Smooth muscle cell (in vitro differentiated cells): ENCODE results near the gene NPAS2. TPM values are rescaled to one million over a fixed set of nuclear protein-coding genes. Genes with fewer than 3 reads are reported as not detected.

Experiments used
- DNase-seq: peaks from one replicate; lab custom pipeline; 2025; ENCODE audit not compliant: unreplicated experiment; lab: John Stamatoyannopoulos, UW
- H2AFZ ChIP-seq: fragments of 200-600 bp; sonication (generic); 2 replicates; pipeline ENCODE4 v1.6.0; 2016; ENCODE audit warnings: antibody characterized with exemption, low read depth, mild to moderate bottlenecking
- H3F3A ChIP-seq: fragments of 200-600 bp; sonication (generic); 2 replicates; pipeline ENCODE4 v1.6.0; 2017; ENCODE audit warnings: antibody characterized with exemption, low read depth
- H3K27ac ChIP-seq: fragments of 200-600 bp; sonication (generic); 2 replicates; pipeline ENCODE4 v1.5.1; 2016; ENCODE audit warnings: low read depth, mild to moderate bottlenecking
- H3K27me3 ChIP-seq: fragments of 200-600 bp; sonication (generic); 2 replicates; pipeline ENCODE4 v1.6.1; 2016; ENCODE audit warnings: low read depth, mild to moderate bottlenecking
- H3K36me3 ChIP-seq: fragments of 200-600 bp; sonication (generic); 2 replicates; pipeline ENCODE4 v1.5.1; 2016; ENCODE audit warnings: low read depth
- H3K4me1 ChIP-seq: fragments of 200-600 bp; sonication (generic); 2 replicates; pipeline ENCODE4 v1.5.1; 2016; ENCODE audit warnings: low read depth
- H3K4me2 ChIP-seq: fragments of 200-600 bp; sonication (generic); 2 replicates; pipeline ENCODE4 v1.6.0; 2016; ENCODE audit warnings: mild to moderate bottlenecking
- H3K4me3 ChIP-seq: fragments of 200-600 bp; sonication (generic); 2 replicates; pipeline ENCODE4 v1.5.1; 2016; ENCODE audit warnings: mild to moderate bottlenecking
- H3K79me2 ChIP-seq: fragments of 200-600 bp; sonication (generic); 2 replicates; pipeline ENCODE4 v1.6.0; 2016; ENCODE audit warnings: low read depth, mild to moderate bottlenecking
- H3K9ac ChIP-seq: fragments of 200-600 bp; sonication (generic); 2 replicates; pipeline ENCODE4 v1.6.0; 2016; ENCODE audit warnings: low read depth
- H3K9me3 ChIP-seq: fragments of 200-600 bp; sonication (generic); replicated peaks from 2 replicates; pipeline ENCODE4 v1.5.1; 2016; ENCODE audit warnings: low read depth
- H4K20me1 ChIP-seq: fragments of 200-600 bp; sonication (generic); 2 replicates; pipeline ENCODE4 v1.6.0; 2016; ENCODE audit warnings: low read depth
- WGBS: methylation state at CpG from one replicate; pipeline ENCODE4 v1.1.7; 2016; ENCODE audit warnings: low lambda C conversion rate; 5-methylcytosine and 5-hydroxymethylcytosine counted together
- polyA plus RNA-seq: library from polyadenylated mRNA; unstranded; fragments of >200 nt; fragmentation: Nextera tagmentation; extraction: Ambion mirVana; gene quantifications from 2 replicates; pipeline ENCODE4 v1.2.1, GENCODE V29; 2016
- total RNA-seq: library from RNA; depleted of rRNA; stranded (reverse); fragments of >200 nt; gene quantifications from 2 replicates; pipeline ENCODE4 v1.2.3, GENCODE V29; 2014
- TF ChIP-seq, protein P1 (sequence below): fragments of 200-600 bp; sonication (generic); IDR thresholded peaks from 2 replicates; pipeline ENCODE4 v1.5.1; 2017; ENCODE audit warnings: borderline replicate concordance, mild to moderate bottlenecking, antibody characterized with exemption; ENCODE audit not compliant: insufficient read depth, poor library complexity, severe bottlenecking

The NPAS2 gene
- total and polyA plus RNA-seq, 2 experiments from 2014 or later = 20.2 to 20.7 TPM

- TF ChIP-seq, protein P1, sequence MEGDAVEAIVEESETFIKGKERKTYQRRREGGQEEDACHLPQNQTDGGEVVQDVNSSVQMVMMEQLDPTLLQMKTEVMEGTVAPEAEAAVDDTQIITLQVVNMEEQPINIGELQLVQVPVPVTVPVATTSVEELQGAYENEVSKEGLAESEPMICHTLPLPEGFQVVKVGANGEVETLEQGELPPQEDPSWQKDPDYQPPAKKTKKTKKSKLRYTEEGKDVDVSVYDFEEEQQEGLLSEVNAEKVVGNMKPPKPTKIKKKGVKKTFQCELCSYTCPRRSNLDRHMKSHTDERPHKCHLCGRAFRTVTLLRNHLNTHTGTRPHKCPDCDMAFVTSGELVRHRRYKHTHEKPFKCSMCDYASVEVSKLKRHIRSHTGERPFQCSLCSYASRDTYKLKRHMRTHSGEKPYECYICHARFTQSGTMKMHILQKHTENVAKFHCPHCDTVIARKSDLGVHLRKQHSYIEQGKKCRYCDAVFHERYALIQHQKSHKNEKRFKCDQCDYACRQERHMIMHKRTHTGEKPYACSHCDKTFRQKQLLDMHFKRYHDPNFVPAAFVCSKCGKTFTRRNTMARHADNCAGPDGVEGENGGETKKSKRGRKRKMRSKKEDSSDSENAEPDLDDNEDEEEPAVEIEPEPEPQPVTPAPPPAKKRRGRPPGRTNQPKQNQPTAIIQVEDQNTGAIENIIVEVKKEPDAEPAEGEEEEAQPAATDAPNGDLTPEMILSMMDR = no peak
- H3K4me1 ChIP-seq = no peaks in the 10 kb centered on the region
These were observed 67.2 kb downstream of the NPAS2 start for GRCh38 chr2:100887039-100887578.

GRCh38 chr2:100887713-100888495 is 68.0 kb downstream of the NPAS2 start:
- H3K4me2 ChIP-seq = peak overlapping the region; percentile 54
- no peak for DNase-seq
- no peaks in the 10 kb centered on the region for H4K20me1 ChIP-seq
- H3F3A ChIP-seq = peaks cover 6% of the 10 kb centered on the region
- H3K4me1 ChIP-seq = no peaks in the 10 kb centered on the region
- no peak overlapping the region for H2AFZ ChIP-seq
- H3K79me2 ChIP-seq = peaks cover 6% of the 10 kb centered on the region
- no peak overlapping the region for H3K9ac ChIP-seq
- H3K27ac ChIP-seq = peak overlapping the region; percentile 47
- H3K36me3 ChIP-seq = no peaks in the 10 kb centered on the region
- no peaks in the 10 kb centered on the region for H3K27me3 ChIP-seq
- TF ChIP-seq, protein P1 = no peak
- no peaks in the 10 kb centered on the region for H3K9me3 ChIP-seq
- no peak overlapping the region for H3K4me3 ChIP-seq
- 77% methylated on average over 14 of the region's 14 CpGs for WGBS

More at GRCh38 chr2:100887039-100887578, 67.2 kb downstream of the NPAS2 start:
- no peaks in the 10 kb centered on the region for H3K36me3 ChIP-seq
- H3F3A ChIP-seq = peaks cover 5% of the 10 kb centered on the region
- peaks cover 6% of the 10 kb centered on the region for H3K79me2 ChIP-seq
- no peak overlapping the region for H3K9ac ChIP-seq
- DNase-seq = no peak
- peak overlapping the region; percentile 47 for H3K27ac ChIP-seq
- H3K27me3 ChIP-seq = no peaks in the 10 kb centered on the region
- no peak overlapping the region for H2AFZ ChIP-seq
- 90% methylated on average over 11 of the region's 11 CpGs for WGBS
- no peaks in the 10 kb centered on the region for H4K20me1 ChIP-seq
- H3K4me3 ChIP-seq = no peak overlapping the region
- H3K9me3 ChIP-seq = no peaks in the 10 kb centered on the region
- H3K4me2 ChIP-seq = no peak overlapping the region

GRCh38 chr2:100888601-100889000 is 68.7 kb downstream of the NPAS2 start:
- WGBS = 81% methylated on average over 3 of the region's 3 CpGs
- Histone ChIP-seq H3K27me3 (no peaks in the 10 kb centered on the region), H3K4me1 (no peaks in the 10 kb centered on the region), H3K9ac (no peak overlapping the region), H2AFZ (no peak overlapping the region), H3K36me3 (no peaks in the 10 kb centered on the region), H3K4me2 (no peak overlapping the region), H3F3A (peaks cover 10% of the 10 kb centered on the region), H3K9me3 (no peaks in the 10 kb centered on the region), H3K4me3 (no peak overlapping the region), H4K20me1 (no peaks in the 10 kb centered on the region), H3K79me2 (peaks cover 6% of the 10 kb centered on the region), H3K27ac (peak overlapping the region; percentile 47)
- no peak for DNase-seq
- TF ChIP-seq, protein P1 = no peak
